BLaER1 (cell line): ENCODE data around the gene ZNF219.
"Not testable (repeated sequence)": the region's sequence is repeated elsewhere in the genome, so short reads cannot be mapped to it uniquely, and the experiment has no call there.

ENCODE experiments used
- H3K27ac ChIP-seq: shearing (Covaris generic); formaldehyde crosslinking; 2 replicates; pipeline ENCODE4 v1.8.1; 2022
- H3K27me3 ChIP-seq: shearing (Covaris generic); formaldehyde crosslinking; 2 replicates; pipeline ENCODE4 v1.8.1; 2022
- H3K36me3 ChIP-seq: shearing (Covaris generic); formaldehyde crosslinking; 2 replicates; pipeline ENCODE4 v1.8.1; 2022
- H3K4me1 ChIP-seq: shearing (Covaris generic); formaldehyde crosslinking; 2 replicates; pipeline ENCODE4 v1.8.1; 2022
- H3K4me2 ChIP-seq: shearing (Covaris generic); formaldehyde crosslinking; 2 replicates; pipeline ENCODE4 v1.8.1; 2022
- H3K4me3 ChIP-seq: shearing (Covaris generic); formaldehyde crosslinking; 2 replicates; pipeline ENCODE4 v1.8.1; 2022
- H3K9ac ChIP-seq: shearing (Covaris generic); formaldehyde crosslinking; 2 replicates; pipeline ENCODE4 v1.8.1; 2022
- H3K9me3 ChIP-seq: shearing (Covaris generic); formaldehyde crosslinking; 2 replicates; pipeline ENCODE4 v1.8.1; 2022
- H4K20me1 ChIP-seq: shearing (Covaris generic); formaldehyde crosslinking; 2 replicates; pipeline ENCODE4 v1.8.1; 2022
- Cebpa-rat ChIP-seq: shearing (Covaris generic); IDR thresholded peaks from 2 replicates; pipeline ENCODE4 v1.8.1; 2022

The ZNF219 gene

GRCh38 chr14:21049271-21049673, 49.2 kb downstream of the ZNF219 start:
- Histone ChIP-seq H3K27me3 (no peaks in the 10 kb centered on the region), H3K4me2 (no peak overlapping the region)
- TF ChIP-seq Cebpa-rat = no peak

GRCh38 chr14:21048638-21049037, 49.8 kb downstream of the ZNF219 start:
- Histone ChIP-seq H3K9me3 (no peaks in the 10 kb centered on the region), H4K20me1 (no peaks in the 10 kb centered on the region), H3K4me3 (no peak overlapping the region), H3K4me1 (peaks cover 12% of the 10 kb centered on the region), H3K36me3 (no peaks in the 10 kb centered on the region), H3K27me3 (no peaks in the 10 kb centered on the region), H3K27ac (no peak overlapping the region), H3K4me2 (no peak overlapping the region), H3K9ac (no peak overlapping the region)
- no peak for TF ChIP-seq Cebpa-rat

More at GRCh38 chr14:21049271-21049673, 49.2 kb downstream of the ZNF219 start:
- H3K9ac ChIP-seq = no peak overlapping the region
- H3K36me3 ChIP-seq = no peaks in the 10 kb centered on the region
- H3K27ac ChIP-seq = no peak overlapping the region
- H3K4me3 ChIP-seq = no peak overlapping the region
- peaks cover 8% of the 10 kb centered on the region for H3K4me1 ChIP-seq
- H4K20me1 ChIP-seq = no peaks in the 10 kb centered on the region
- H3K9me3 ChIP-seq = no peaks in the 10 kb centered on the region

- Histone ChIP-seq H3K4me2 (no peak overlapping the region), H3K4me3 (no peak overlapping the region), H3K27ac (no peak overlapping the region), H4K20me1 (no peaks in the 10 kb centered on the region), H3K4me1 (peaks cover 12% of the 10 kb centered on the region), H3K36me3 (no peaks in the 10 kb centered on the region), H3K27me3 (no peaks in the 10 kb centered on the region), H3K9me3 (no peaks in the 10 kb centered on the region), H3K9ac (no peak overlapping the region)
- TF ChIP-seq Cebpa-rat = no peak
These were observed 51.1 kb downstream of the ZNF219 start for GRCh38 chr14:21047378-21047781.

GRCh38 chr14:21043974-21044618, 54.4 kb downstream of the ZNF219 start:
- peaks cover 12% of the 10 kb centered on the region for H3K4me1 ChIP-seq
- peak; percentile 56; the same call in 1 of the 2 replicates for TF ChIP-seq Cebpa-rat
- no peak overlapping the region for H3K27ac ChIP-seq
- peak overlapping the region; percentile 38 for H3K4me2 ChIP-seq
- no peaks in the 10 kb centered on the region for H3K9me3 ChIP-seq
- no peak overlapping the region for H3K4me3 ChIP-seq
- H4K20me1 ChIP-seq = no peaks in the 10 kb centered on the region
- no peaks in the 10 kb centered on the region for H3K36me3 ChIP-seq
- H3K27me3 ChIP-seq = no peaks in the 10 kb centered on the region
- H3K9ac ChIP-seq = no peak overlapping the region

GRCh38 chr14:21043387-21043973, 55.0 kb downstream of the ZNF219 start:
- H4K20me1 ChIP-seq = no peaks in the 10 kb centered on the region
- TF ChIP-seq Cebpa-rat = no peak
- peaks cover 12% of the 10 kb centered on the region for H3K4me1 ChIP-seq
- H3K27ac ChIP-seq = no peak overlapping the region
- H3K4me2 ChIP-seq = no peak overlapping the region
- no peak overlapping the region for H3K4me3 ChIP-seq
- H3K36me3 ChIP-seq = no peaks in the 10 kb centered on the region
- H3K27me3 ChIP-seq = no peaks in the 10 kb centered on the region
- H3K9ac ChIP-seq = no peak overlapping the region
- H3K9me3 ChIP-seq = no peaks in the 10 kb centered on the region

- no peak overlapping the region for H3K4me2 ChIP-seq
- no peak overlapping the region for H3K4me3 ChIP-seq
- H3K36me3 ChIP-seq = no peaks in the 10 kb centered on the region
- peaks cover 12% of the 10 kb centered on the region for H3K4me1 ChIP-seq
- H3K27me3 ChIP-seq = no peaks in the 10 kb centered on the region
- no peaks in the 10 kb centered on the region for H3K9me3 ChIP-seq
- no peak for TF ChIP-seq Cebpa-rat
- H3K9ac ChIP-seq = no peak overlapping the region
- no peaks in the 10 kb centered on the region for H4K20me1 ChIP-seq
- H3K27ac ChIP-seq = no peak overlapping the region
These were observed 55.5 kb downstream of the ZNF219 start for GRCh38 chr14:21042918-21043317.

GRCh38 chr14:21041676-21042433, 56.6 kb downstream of the ZNF219 start, which contains the start of gene RNASE7:
Gene RNASE7 (plus strand): TSS chr14:21042362. CDS start chr14:21042993, 631 bp downstream.
- Histone ChIP-seq H3K9me3 (no peaks in the 10 kb centered on the region), H3K27ac (no peak within 1 kb of the TSS), H3K4me1 (peaks cover 12% of the 10 kb centered on the region), H4K20me1 (no peaks in the 10 kb centered on the region), H3K27me3 (no peaks in the 10 kb centered on the region), H3K9ac (no peak within 1 kb of the TSS), H3K36me3 (no peaks in the 10 kb centered on the region), H3K4me3 (no peak within 1 kb of the TSS), H3K4me2 (no peak within 1 kb of the TSS)
- no peak for TF ChIP-seq Cebpa-rat

- H3K36me3 ChIP-seq, H3K4me2 ChIP-seq, H3K4me3 ChIP-seq, H3K9ac ChIP-seq, H3K9me3 ChIP-seq, H3K27me3 ChIP-seq, H4K20me1 ChIP-seq, H3K27ac ChIP-seq: not testable (repeated sequence)
- H3K4me1 ChIP-seq = peaks cover 12% of the 10 kb centered on the region
These were observed 57.5 kb downstream of the ZNF219 start for GRCh38 chr14:21040941-21041340.

- no peaks in the 10 kb centered on the region for H3K9me3 ChIP-seq
- H4K20me1 ChIP-seq = no peaks in the 10 kb centered on the region
- H3K27ac ChIP-seq = no peak overlapping the region
- H3K9ac ChIP-seq = no peak overlapping the region
- no peak overlapping the region for H3K4me2 ChIP-seq
- H3K4me3 ChIP-seq = no peak overlapping the region
- TF ChIP-seq Cebpa-rat = no peak
- H3K4me1 ChIP-seq = peaks cover 12% of the 10 kb centered on the region
- H3K36me3 ChIP-seq = no peaks in the 10 kb centered on the region
- H3K27me3 ChIP-seq = no peaks in the 10 kb centered on the region
These were observed 58.0 kb downstream of the ZNF219 start for GRCh38 chr14:21040370-21040925.
